NCI-H2227 (cell line): ENCODE results near the gene RPL41.
"Not testable (repeated sequence)": the region's sequence is repeated elsewhere in the genome, so short reads cannot be mapped to it uniquely, and the experiment has no call there.

ENCODE experiments used
- DNase-seq: peaks from one replicate; lab custom pipeline; 2025; ENCODE audit not compliant: unreplicated experiment; lab: John Stamatoyannopoulos, UW

The RPL41 gene

GRCh38 chr12:56102683-56103065 lies 13.8 kb upstream of the RPL41 start:
- DNase-seq: no peak

GRCh38 chr12:56103066-56103711 lies 13.2 kb upstream of the RPL41 start:
- no peak for DNase-seq

- no peak for DNase-seq
Measured at GRCh38 chr12:56103823-56104108, 12.7 kb upstream of the RPL41 start.

DNA sequence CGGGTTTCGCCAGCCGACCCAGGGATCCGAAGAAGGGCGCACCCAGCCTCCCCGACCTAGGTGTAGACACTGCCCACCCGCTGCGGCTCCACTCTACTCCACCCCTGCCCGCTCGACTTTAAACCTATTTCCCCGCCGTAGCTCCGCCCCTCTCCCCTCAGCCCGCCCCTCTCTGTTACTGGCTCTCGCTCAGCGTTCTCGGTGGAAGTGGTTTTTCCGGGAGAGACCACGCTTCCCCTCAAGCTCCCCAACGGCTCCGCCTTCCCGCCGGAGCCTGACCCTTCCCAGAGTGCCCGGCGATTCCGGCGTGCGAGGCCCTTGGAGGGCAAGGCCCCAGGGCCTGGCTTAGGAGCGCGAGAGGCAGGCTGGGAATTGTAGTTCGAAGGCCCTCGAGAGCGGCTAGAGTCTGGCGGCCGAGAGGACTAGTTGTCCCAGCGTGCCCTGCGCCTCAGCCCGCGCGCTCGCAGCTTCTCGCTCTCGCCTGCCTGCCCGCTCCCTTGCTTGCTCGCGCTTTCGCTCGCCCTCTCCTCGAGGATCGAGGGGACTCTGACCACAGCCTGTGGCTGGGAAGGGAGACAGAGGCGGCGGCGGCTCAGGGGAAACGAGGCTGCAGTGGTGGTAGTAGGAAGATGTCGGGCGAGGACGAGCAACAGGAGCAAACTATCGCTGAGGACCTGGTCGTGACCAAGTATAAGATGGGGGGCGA lies 12.2 kb upstream of the RPL41 start, which contains the start of gene PA2G4:
PA2G4 (plus strand) TSS at position 451 of the 706 bp plus-strand sequence; CDS start at position 630, 179 bp downstream.
- peak; percentile 98 for DNase-seq

- no peak for DNase-seq
Measured at GRCh38 chr12:56104815-56105608, 11.4 kb upstream of the RPL41 start.

- DNase-seq: no peak
Measured at GRCh38 chr12:56105609-56105902, 10.9 kb upstream of the RPL41 start.

DNA sequence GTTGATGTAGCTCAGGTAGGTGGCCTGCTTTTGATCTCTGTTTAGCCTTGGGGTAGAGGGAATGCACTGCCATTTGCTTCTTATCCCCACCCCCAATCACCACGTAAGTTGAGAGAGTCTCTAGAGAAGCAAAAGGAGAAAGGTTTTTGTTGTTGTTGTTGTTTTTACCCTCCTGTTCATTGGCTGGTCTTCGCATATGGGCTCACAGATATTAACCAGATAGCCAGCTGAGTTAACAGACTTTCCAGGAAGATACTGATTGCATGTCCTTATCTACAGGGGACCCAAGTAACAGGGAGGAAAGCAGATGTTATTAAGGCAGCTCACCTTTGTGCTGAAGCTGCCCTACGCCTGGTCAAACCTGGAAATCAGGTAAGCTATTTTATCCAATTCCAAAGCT lies 9.2 kb upstream of the RPL41 start:
- no peak for DNase-seq

GRCh38 chr12:56110571-56110970 lies 5.9 kb upstream of the RPL41 start:
- DNase-seq: no peak

- DNase-seq: no peak
Measured at GRCh38 chr12:56114084-56114483, 2.3 kb upstream of the RPL41 start.

- DNase-seq: no peak
Measured at GRCh38 chr12:56115329-56115728, 1.1 kb upstream of the RPL41 start.

GRCh38 chr12:56117082-56117706 lies 761 bp downstream of the RPL41 start:
- DNase-seq: not testable (repeated sequence)

- DNase-seq: peak; percentile 97
Measured at GRCh38 chr12:56117778-56118687, 1.6 kb downstream of the RPL41 start, which contains the start of gene ZC3H10. Gene ZC3H10, plus strand, starts transcription at chr12:56118266. Its CDS starts 2,297 bp downstream, at chr12:56120563.

DNA sequence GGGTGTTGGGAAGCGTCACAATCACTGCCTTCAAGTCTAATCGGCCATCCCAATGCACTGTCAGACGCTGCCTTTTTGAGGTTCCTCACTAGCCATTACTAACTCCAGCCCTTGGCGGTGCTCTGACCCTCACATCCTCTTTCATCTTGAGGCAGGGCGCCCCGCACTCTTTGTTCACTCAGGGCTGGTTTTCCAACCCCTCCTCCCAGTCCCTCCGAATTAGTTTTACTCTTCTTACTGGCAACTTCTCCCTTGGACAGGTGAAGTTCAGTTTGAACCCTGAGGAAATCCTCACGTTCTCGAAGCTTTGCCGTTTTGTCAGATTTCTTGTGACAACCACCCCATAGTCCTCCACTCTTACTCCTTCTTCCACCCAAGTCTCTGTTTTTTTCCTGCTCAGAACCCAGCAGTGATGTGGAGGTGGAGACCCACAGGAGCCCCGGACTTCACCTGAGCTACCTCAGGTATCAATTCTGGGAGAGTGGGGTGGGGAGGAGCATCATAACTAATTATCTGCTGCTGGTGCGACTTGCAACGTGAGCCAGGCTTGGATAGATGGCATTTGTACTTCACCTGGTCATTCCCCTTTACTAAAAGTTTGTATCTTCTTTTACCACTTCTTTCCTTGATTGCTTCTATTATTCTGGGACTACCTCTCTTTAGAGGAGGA lies 2.4 kb downstream of the RPL41 start:
- DNase-seq: no peak

DNA sequence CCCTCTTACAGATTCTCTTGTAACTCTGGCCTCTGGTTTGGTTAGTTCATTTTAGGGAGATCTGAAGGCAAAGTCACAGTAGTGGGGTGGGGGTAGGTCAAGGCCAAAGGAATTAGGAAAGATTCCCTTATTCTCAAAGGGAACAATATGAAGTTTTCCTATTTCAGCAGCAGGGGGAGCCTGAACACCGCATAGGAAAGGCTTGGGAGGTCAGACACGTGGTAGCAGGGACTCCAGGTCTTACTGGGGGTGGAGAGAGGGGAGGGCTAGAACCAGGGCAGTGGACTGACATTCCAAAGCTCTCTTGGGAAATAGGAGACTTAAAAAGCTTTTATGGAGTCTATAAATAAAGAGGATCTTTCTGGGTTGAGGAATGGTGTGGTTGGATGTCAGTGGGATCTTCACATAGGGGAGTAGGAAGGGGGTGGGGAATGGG lies 2.9 kb downstream of the RPL41 start:
- DNase-seq: peak; percentile 77

DNA sequence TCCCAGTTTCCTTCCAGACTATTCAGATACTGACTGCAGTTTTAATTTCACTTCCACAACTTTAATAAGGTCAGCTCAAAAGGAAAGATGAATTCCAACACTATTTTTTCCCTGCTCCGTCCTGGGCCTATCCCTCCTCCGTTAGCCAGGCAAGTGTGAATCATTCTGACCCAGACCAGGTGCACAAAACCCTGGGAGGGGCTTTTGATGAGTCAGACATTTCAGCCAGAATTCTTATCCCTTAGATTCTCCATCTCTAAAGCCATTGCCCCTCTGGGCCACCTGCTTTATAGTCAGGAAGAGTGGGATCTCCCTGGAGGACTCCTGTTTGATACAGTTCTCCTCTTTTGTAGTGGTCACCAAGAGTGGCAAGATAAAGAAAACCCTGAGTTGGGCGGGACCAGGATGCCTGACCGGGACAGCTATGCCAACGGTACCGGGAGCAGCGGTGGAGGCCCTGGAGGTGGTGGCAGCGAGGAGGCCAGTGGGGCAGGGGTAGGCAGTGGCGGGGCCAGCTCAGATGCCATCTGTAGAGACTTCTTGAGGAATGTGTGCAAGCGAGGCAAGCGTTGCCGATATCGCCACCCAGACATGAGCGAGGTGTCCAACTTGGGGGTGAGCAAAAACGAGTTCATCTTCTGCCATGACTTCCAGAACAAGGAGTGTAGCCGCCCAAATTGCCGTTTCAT lies 3.9 kb downstream of the RPL41 start:
- no peak for DNase-seq

GRCh38 chr12:56121204-56121870 lies 4.9 kb downstream of the RPL41 start:
- no peak for DNase-seq

DNA sequence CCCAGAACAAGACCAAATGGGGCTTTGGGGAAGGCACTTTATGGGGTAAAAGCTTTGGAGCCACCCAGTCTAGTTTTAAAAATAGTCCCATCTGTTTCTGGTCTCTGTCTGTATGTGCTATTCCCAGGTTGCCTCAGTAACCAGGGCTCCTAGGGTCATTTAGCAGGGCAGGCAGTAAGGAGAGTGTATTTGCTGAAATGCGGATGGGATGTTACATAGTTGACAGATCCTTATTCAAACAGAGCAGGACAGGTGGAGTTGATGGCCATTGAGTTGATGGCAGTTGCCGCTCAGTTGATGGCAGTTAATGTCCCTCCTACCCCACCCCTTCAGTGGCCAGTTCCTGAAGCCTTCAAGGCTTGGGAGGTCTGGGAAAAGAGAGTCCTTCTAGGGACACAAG lies 6.2 kb downstream of the RPL41 start:
- DNase-seq: peak; percentile 12

GRCh38 chr12:56124133-56124532 lies 7.7 kb downstream of the RPL41 start:
- DNase-seq: no peak

DNA sequence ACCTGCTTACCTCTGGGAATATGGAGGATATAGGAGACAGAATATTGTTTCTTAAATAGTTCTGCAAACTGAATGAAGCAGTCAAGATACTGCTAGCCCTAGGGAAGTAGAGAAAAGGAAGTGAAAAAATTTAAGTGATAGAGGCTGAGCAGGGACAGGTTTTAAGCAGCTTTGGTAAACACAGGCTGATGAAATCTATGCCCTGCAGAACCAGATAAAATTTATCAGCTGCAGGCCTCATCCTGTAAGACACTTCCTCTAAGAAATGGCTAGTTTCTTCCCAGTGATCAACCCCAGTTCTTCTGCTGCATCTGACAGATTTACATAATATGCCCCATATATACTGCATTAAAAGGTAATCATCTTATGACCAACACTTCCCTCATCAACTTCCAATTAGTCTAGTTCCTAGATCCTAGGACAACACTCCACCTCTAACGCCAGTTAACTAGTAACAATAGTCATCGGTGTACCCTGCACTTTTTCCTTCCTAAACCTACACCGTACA lies 10.4 kb downstream of the RPL41 start:
- DNase-seq: no peak
